Thoracic aorta (tissue), 2 donors: ENCODE data around the gene TBC1D5. TPM values are rescaled to one million over a fixed set of nuclear protein-coding genes. Genes with fewer than 3 reads are reported as not detected.
"Not testable (repeated sequence)": the region's sequence is repeated elsewhere in the genome, so short reads cannot be mapped to it uniquely, and the experiment has no call there.

Experiments used
- ATAC-seq: fragments of 150-250 bp; one replicate; pipeline ENCODE4 v1.8.0; 2017; ENCODE audit warnings: low read depth; ENCODE audit not compliant: insufficient number of reproducible peaks, low FRiP score
- DNase-seq: peaks from one replicate; pipeline ENCODE4 v3.0.0-alpha.2; 2020; ENCODE audit warnings: low spot score
- H3K27ac ChIP-seq, 2 donors: fragments of 200-600 bp; sonication (generic); 1 replicate in 1 of 2; 2 replicates in 1 of 2; pipeline ENCODE4 v1.5.1; 2016; ENCODE audit warnings: mild to moderate bottlenecking in 2 of 2, moderate library complexity in 2 of 2
- H3K27me3 ChIP-seq: fragments of 200-600 bp; sonication (generic); replicated peaks from 2 replicates; pipeline ENCODE4 v1.6.0; 2016; ENCODE audit warnings: mild to moderate bottlenecking; ENCODE audit not compliant: insufficient read depth
- H3K36me3 ChIP-seq: fragments of 200-600 bp; sonication (generic); one replicate; pipeline ENCODE4 v1.5.1; 2016
- H3K4me1 ChIP-seq, 2 donors: fragments of 200-600 bp; sonication (generic); 1 replicate in 1 of 2; 2 replicates in 1 of 2; pipeline versions ENCODE4 v1.5.1 to v1.6.0; 2016; ENCODE audit warnings: low read depth in 2 of 2, mild to moderate bottlenecking in 1 of 2; ENCODE audit not compliant: control insufficient read depth in 1 of 2
- H3K4me3 ChIP-seq: fragments of 200-600 bp; sonication (generic); 2 replicates; pipeline ENCODE4 v1.5.1; 2016; ENCODE audit warnings: mild to moderate bottlenecking
- H3K9me3 ChIP-seq: fragments of 200-600 bp; sonication (generic); 2 replicates; pipeline ENCODE4 v1.5.1; 2016
- CTCF ChIP-seq: fragments of 200-600 bp; sonication (generic); IDR thresholded peaks from one replicate; pipeline ENCODE4 v1.5.1; 2019; ENCODE audit warnings: antibody characterized with exemption
- total RNA-seq, 2 donors: library from RNA; depleted of rRNA; stranded (reverse); fragments of >200 nt; gene quantifications; one replicate each; pipeline versions ENCODE4 v1.1.0 to v1.2.3, GENCODE V29; 2016

Gene TBC1D5
- total RNA-seq, 2 donors from 2014 or later, result 80.6 to 103 TPM

DNA sequence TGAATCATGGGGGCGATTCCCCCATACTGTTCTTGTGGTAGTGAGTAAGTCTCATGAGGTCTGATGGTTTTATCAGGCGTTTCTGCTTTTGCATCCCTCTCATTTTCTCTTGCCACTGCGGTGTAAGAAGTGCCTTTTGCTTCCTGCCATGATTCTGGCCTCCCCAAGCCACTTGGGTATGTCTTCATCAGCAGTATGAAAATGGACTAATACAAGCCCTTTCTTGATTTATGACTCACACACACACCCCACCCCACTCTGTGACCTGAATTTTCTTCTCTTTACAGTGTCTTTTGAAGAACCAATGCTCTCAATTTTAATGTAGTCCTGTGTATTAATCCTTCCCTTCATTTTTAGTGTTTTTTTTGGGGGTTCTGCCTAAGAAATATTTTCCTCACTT is 612.9 kb downstream of the TBC1D5 start:
- Histone ChIP-seq H3K4me3 (no peak overlapping the region), H3K4me1 (peaks cover 0 to 11% of the 10 kb centered on the region in 2 donors), H3K27ac (no peak overlapping the region), H3K36me3 (no peaks in the 10 kb centered on the region), H3K9me3 (no peaks in the 10 kb centered on the region), H3K27me3 (no peaks in the 10 kb centered on the region)
- TF ChIP-seq CTCF, result no peak
- ATAC-seq, result no peak
- DNase-seq, result no peak

- not testable (repeated sequence) for H3K27ac ChIP-seq, DNase-seq, ATAC-seq, H3K4me1 ChIP-seq, H3K27me3 ChIP-seq, H3K36me3 ChIP-seq, H3K4me3 ChIP-seq, H3K9me3 ChIP-seq
Observed at GRCh38 chr3:17128671-17129070, 613.8 kb downstream of the TBC1D5 start.

DNA sequence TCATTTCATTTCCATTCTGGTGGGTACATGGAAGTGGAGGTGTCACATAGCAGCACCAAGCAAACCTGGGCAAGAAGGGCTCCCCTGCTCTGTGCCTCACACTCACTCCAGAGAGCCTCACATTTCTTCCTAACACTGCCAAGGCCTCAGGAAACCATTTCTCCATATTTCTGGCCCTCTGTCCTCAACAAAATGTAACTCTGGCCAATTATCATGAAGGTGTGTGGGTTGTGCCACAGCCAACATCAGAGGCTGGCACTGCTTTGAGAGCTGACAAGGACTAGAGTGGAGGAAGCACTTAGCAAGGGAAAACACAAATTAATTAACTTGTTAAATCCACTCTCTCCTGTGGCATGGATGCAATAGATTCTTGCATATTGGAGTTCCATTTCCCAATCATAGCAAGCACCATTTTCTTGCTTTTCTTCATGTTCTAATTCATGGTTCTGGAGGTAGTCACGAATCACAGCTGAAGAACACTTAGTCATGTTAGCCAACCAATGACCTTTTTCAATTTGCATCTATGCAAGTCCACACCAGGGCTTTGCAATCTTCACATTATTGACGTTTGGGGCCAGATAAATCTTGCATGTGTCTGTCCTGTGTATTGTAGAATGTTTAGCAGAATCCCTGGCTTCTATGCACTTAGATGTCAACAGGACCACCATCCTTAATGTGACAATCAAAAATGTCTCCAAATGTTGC is 616.5 kb downstream of the TBC1D5 start:
- DNase-seq, result no peak
- H3K36me3 ChIP-seq, result no peaks in the 10 kb centered on the region
- H3K4me1 ChIP-seq, result no peaks in the 10 kb centered on the region
- no peaks in the 10 kb centered on the region for H3K27me3 ChIP-seq
- H3K4me3 ChIP-seq, result no peak overlapping the region
- ATAC-seq, result no peak
- H3K27ac ChIP-seq, result no peak overlapping the region
- TF ChIP-seq CTCF, result no peak
- H3K9me3 ChIP-seq, result no peaks in the 10 kb centered on the region

GRCh38 chr3:17122758-17123157 is 619.7 kb downstream of the TBC1D5 start:
- no peak for TF ChIP-seq CTCF
- no peaks in the 10 kb centered on the region for H3K4me1 ChIP-seq
- H3K9me3 ChIP-seq, result no peaks in the 10 kb centered on the region
- H3K27me3 ChIP-seq, result no peaks in the 10 kb centered on the region
- H3K27ac ChIP-seq, result no peak overlapping the region
- DNase-seq (no peak), ATAC-seq (no peak)
- H3K36me3 ChIP-seq, result no peaks in the 10 kb centered on the region
- H3K4me3 ChIP-seq, result no peak overlapping the region

DNA sequence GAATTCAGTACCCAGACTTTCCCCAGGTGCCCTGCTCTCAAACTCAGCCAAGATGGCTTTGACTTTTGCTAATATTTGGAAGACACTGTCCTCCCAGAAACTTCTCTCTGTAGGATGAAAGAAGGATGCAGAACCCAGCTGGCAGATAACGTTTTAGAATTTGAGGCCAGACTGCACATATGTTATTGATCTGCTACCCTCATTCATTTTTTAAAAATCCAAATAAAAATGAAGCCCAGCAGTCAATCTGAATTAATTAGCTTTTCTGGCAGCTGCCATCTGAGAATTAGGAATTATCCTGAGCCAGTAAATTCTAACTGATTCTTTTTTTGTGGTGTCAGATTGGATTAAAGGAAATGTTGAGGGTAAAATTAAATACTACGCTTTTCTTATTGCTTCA is 621.1 kb downstream of the TBC1D5 start:
- Histone ChIP-seq H3K27ac (no peak overlapping the region), H3K4me1 (no peaks in the 10 kb centered on the region), H3K27me3 (no peaks in the 10 kb centered on the region), H3K9me3 (no peaks in the 10 kb centered on the region), H3K4me3 (no peak overlapping the region), H3K36me3 (no peaks in the 10 kb centered on the region)
- TF ChIP-seq CTCF, result no peak
- no peak for ATAC-seq
- no peak for DNase-seq

DNA sequence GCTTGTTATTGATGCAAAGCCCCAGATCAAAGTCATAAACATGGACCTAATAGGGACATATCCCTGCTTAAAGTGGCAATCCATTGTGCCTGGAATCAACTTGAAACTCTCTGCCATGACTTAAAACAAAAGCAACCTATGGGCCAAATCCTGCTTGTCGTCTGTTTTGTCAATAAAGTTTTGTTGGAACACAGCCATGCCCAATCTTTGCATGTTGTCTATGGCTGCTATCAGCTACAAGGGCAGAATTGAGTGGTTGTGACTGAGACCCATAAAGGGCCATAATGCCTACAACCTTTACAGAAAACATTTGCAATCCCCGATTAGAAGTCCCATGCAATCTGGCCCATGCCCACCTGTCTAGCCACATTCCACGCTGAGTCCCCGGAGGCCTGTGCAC is 622.3 kb downstream of the TBC1D5 start:
- DNase-seq (no peak), ATAC-seq (no peak)
- Histone ChIP-seq H3K27ac (no peak overlapping the region), H3K36me3 (no peaks in the 10 kb centered on the region), H3K9me3 (no peaks in the 10 kb centered on the region), H3K4me1 (no peaks in the 10 kb centered on the region), H3K27me3 (no peaks in the 10 kb centered on the region), H3K4me3 (no peak overlapping the region)
- no peak for TF ChIP-seq CTCF
